ENCODE results near the gene UBR3.

UBR3 gene

GRCh38 chr2:170092436-170093060, 265.3 kb downstream of the UBR3 start:
- no peak for TF ChIP-seq GATA3 (IDR thresholded peaks at IDR 0.05; ENCODE audit: low read depth, low read length)
- no peak for TF ChIP-seq GATA2 (IDR thresholded peaks at IDR 0.05; ENCODE audit: low read depth, low read length)

GRCh38 chr2:170095380-170095779, 268.1 kb downstream of the UBR3 start:
- TF ChIP-seq GATA2 (IDR thresholded peaks at IDR 0.05; ENCODE audit: low read depth, low read length): no peak

GRCh38 chr2:170098626-170099312, 271.5 kb downstream of the UBR3 start:
- TF ChIP-seq GATA3 (IDR thresholded peaks at IDR 0.05; ENCODE audit: low read depth, low read length): no peak
- no peak for TF ChIP-seq GATA2 (IDR thresholded peaks at IDR 0.05; ENCODE audit: low read depth, low read length)

- no peak for TF ChIP-seq GATA3 (IDR thresholded peaks at IDR 0.05; ENCODE audit: low read depth, low read length)
- no peak for TF ChIP-seq GATA2 (IDR thresholded peaks at IDR 0.05; ENCODE audit: low read depth, low read length)
Measured at GRCh38 chr2:170101789-170102188, 274.5 kb downstream of the UBR3 start.

GRCh38 chr2:170106102-170106840, 279.0 kb downstream of the UBR3 start:
- no peak for TF ChIP-seq GATA3 (IDR thresholded peaks at IDR 0.05; ENCODE audit: low read depth, low read length)
- no peak for TF ChIP-seq GATA2 (IDR thresholded peaks at IDR 0.05; ENCODE audit: low read depth, low read length)

GRCh38 chr2:170113168-170113894, 286.1 kb downstream of the UBR3 start:
- no peak for TF ChIP-seq GATA3 (IDR thresholded peaks at IDR 0.05; ENCODE audit: low read depth, low read length)
- no peak for TF ChIP-seq GATA2 (IDR thresholded peaks at IDR 0.05; ENCODE audit: low read depth, low read length)

- TF ChIP-seq GATA2 (IDR thresholded peaks at IDR 0.05; ENCODE audit: low read depth, low read length): no peak
- no peak for TF ChIP-seq GATA3 (IDR thresholded peaks at IDR 0.05; ENCODE audit: low read depth, low read length)
Measured at GRCh38 chr2:170115501-170116229, 288.4 kb downstream of the UBR3 start.

- no peak for TF ChIP-seq GATA2 (IDR thresholded peaks at IDR 0.05; ENCODE audit: low read depth, low read length)
- no peak for TF ChIP-seq GATA3 (IDR thresholded peaks at IDR 0.05; ENCODE audit: low read depth, low read length)
Measured at GRCh38 chr2:170118641-170119040, 291.4 kb downstream of the UBR3 start.

GRCh38 chr2:170121689-170122088, 294.4 kb downstream of the UBR3 start:
- TF ChIP-seq GATA2 (IDR thresholded peaks at IDR 0.05; ENCODE audit: low read depth, low read length) (no peak), GATA3 (IDR thresholded peaks at IDR 0.05; ENCODE audit: low read depth, low read length) (no peak)

GRCh38 chr2:170122883-170123547, 295.8 kb downstream of the UBR3 start:
- TF ChIP-seq GATA3 (IDR thresholded peaks at IDR 0.05; ENCODE audit: low read depth, low read length) (no peak), GATA2 (IDR thresholded peaks at IDR 0.05; ENCODE audit: low read depth, low read length) (no peak)

GRCh38 chr2:170123593-170123992, 296.3 kb downstream of the UBR3 start:
- TF ChIP-seq GATA3 (IDR thresholded peaks at IDR 0.05; ENCODE audit: low read depth, low read length) (no peak), GATA2 (IDR thresholded peaks at IDR 0.05; ENCODE audit: low read depth, low read length) (no peak)

Data from SH-SY5Y (cell line).